GM12865 (cell line): ENCODE measurements around the gene GPR15LG.
"Not testable (repeated sequence)": the region's sequence is repeated elsewhere in the genome, so short reads cannot be mapped to it uniquely, and the experiment has no call there.

Experiments
- DNase-seq: peaks from one replicate; pipeline ENCODE4 v3.0.0; 2010; ENCODE audit warnings: low read depth
- H3K4me3 ChIP-seq: 2 replicates; pipeline ENCODE4 v1.5.1; 2011; ENCODE audit warnings: mild to moderate bottlenecking, low read depth, low read length, control low read depth
- TF ChIP-seq, protein P1 (sequence below): IDR thresholded peaks from 2 replicates; pipeline ENCODE4 v1.5.1; 2011; ENCODE audit warnings: low read length, control low read depth, low read depth, inconsistent platforms; ENCODE audit not compliant: insufficient read depth; ENCODE audit errors: missing control alignments

The GPR15LG gene

GRCh38 chr10:84179059-84179710 lies 5.6 kb downstream of the GPR15LG start:
- peak; percentile 76 for DNase-seq
- no peak overlapping the region for H3K4me3 ChIP-seq
- TF ChIP-seq, protein P1, sequence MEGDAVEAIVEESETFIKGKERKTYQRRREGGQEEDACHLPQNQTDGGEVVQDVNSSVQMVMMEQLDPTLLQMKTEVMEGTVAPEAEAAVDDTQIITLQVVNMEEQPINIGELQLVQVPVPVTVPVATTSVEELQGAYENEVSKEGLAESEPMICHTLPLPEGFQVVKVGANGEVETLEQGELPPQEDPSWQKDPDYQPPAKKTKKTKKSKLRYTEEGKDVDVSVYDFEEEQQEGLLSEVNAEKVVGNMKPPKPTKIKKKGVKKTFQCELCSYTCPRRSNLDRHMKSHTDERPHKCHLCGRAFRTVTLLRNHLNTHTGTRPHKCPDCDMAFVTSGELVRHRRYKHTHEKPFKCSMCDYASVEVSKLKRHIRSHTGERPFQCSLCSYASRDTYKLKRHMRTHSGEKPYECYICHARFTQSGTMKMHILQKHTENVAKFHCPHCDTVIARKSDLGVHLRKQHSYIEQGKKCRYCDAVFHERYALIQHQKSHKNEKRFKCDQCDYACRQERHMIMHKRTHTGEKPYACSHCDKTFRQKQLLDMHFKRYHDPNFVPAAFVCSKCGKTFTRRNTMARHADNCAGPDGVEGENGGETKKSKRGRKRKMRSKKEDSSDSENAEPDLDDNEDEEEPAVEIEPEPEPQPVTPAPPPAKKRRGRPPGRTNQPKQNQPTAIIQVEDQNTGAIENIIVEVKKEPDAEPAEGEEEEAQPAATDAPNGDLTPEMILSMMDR: no peak

DNA sequence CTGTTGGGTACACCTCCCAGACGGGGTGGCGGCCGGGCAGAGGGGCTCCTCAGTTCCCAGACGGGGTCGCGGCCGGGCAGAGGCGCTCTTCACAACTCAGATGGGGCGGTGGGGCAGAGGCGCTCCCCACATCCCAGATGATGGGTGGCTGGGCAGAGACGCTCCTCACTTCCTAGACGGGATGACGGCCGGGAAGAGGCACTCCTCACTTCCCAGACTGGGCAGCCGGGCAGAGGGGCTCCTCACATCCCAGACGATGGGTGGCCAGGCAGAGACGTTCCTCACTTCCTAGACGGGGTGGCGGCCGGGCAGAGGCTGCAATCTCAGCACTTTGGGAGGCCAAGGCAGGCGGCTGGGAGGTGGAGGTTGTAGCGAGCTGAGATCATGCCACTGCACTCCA lies 6.8 kb downstream of the GPR15LG start:
- not testable (repeated sequence) for DNase-seq, H3K4me3 ChIP-seq

DNA sequence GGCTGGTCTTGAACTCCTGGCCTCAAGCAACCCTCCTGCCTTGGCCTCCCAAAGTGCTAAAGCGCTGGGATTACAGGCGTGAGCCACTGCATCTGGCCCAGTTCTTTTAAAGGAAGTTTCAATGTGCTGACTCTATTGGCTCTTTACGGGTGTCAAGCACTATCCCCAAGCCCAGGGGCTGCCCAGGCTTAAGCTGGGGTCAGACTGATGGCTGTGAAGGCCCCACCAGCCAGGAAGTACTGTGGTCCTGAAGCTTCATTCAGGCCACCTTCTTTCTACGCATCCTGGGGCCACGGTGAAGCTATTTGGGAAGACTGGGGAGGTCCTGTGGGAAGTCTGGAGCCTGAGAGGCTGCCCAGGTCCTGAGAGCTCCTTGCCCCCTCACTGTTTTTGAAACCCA lies 8.0 kb downstream of the GPR15LG start:
- TF ChIP-seq, protein P1: no peak
- no peak overlapping the region for H3K4me3 ChIP-seq
- DNase-seq: no peak

DNA sequence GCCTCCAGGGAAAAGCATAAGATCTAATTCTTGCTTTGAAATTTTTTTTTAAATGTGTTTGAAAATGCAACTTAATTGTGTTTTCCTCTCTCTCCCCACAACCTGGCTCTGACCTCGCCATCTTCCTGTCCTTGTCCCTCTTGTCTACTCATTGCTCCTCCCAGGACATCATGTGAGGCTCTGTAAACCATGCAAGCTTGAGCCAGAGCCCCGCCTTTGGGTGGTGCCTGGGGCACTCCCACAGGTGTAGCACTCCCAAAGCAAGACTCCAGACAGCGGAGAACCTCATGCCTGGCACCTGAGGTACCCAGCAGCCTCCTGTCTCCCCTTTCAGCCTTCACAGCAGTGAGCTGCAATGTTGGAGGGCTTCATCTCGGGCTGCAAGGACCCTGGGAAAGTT lies 10.9 kb downstream of the GPR15LG start:
- no peak overlapping the region for H3K4me3 ChIP-seq
- DNase-seq: no peak
- TF ChIP-seq, protein P1: no peak

DNA sequence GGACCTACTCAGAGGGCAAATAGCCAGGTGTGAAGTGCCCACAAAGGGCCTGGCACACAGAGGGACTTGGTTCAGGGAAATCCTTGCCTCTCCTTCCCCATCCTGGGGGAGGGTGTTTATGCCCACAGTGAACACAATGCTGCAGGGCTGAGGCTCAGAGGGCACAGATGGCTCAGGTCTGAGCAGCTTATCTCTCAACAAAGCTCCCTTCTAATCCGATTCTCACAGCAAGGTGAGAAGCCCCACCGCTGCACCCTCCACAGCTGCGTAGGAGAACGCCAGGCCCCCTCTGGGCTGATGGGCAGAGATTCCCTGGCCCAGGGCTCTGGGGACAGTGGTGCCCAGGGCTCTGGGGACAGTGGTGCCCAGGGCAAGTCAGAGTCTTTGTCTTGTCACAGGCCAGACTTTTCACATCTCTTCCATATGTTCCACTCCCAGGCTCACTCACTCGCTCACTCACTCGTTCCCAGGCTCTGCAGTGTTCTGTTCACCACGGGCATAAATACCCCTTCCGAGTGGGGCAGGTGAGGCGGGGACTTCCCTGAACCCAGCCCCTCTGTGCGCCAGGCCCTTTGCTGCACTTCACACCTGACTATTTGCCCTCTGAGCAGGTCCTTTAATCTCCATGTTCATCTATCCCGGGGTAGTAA lies 12.1 kb downstream of the GPR15LG start:
- DNase-seq: no peak
- H3K4me3 ChIP-seq: no peak overlapping the region
- TF ChIP-seq, protein P1: no peak

DNA sequence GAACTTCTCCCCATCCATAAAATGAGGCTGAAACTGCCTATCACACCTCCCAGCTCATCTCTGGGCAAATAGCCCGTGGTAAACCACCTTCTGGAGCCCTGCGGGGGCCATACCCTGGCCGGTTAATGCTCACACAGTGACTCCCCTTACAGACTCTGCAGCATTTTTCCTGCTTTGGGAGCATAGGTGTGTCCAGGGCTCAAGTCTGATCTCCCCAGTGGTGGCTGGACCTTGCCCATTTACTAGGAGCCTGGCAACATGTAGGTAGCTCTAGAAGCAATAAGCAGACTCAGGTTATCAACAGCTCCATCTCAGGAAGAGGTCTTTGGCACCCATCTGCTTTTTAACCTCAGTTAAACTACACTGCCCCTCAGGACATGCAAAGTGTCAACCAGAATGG lies 15.2 kb downstream of the GPR15LG start:
- H3K4me3 ChIP-seq: no peak overlapping the region
- DNase-seq: no peak
- TF ChIP-seq, protein P1: no peak

DNA sequence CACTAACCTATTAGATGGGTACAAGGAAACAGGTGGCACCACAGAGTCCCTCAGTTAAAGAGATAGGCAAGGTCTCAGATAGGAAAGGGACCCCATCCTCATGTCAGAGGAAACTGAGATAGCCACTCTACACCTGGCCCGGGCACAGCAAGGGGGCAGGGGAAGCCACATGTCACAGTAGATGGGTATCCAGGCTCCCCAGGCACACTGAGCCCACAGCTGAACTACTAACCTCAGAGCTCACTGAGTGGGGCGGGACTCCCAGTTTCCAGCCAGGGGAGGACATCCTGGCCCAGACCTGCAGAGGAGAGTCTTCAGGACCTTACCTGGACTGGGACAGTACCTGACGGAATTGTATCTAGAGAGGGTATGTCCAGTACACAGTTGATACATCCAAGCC lies 17.0 kb downstream of the GPR15LG start:
- DNase-seq: no peak
- TF ChIP-seq, protein P1: no peak

More for the DNA sequence above, 17.0 kb downstream of the GPR15LG start:
- H3K4me3 ChIP-seq: no peak overlapping the region
